Measurements from ENCODE around the gene TOP1. TPM values are rescaled to one million over a fixed set of nuclear protein-coding genes. Genes with fewer than 3 reads are reported as not detected.

The TOP1 gene
- polyA plus RNA-seq, 3 donors = 11.6 to 34.5 (median 24.5) TPM

DNA sequence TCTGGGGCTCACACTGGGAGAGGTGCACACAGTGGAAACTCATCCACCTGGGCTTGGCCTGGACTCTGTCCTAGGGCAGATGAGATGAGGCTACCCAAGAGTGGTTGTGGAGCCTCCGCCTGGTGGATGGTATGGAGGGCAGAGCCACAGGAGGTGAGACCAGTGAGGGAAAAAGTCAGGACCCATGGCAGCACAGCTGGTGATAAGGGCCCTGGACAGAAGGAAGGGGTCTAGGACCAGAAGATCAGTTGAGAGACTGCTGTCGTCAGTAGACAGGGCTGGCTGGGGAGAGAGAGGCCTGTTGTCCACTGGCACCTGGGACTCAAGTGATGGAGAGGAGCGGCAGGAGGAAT, 138.5 kb downstream of the TOP1 start:
- 90 to 95% (median 90%) methylated on average over 3 of the region's 3 CpGs for WGBS, 3 donors
- no peak overlapping the region for H3K27ac ChIP-seq (ENCODE audit: low read depth, low read length)

DNA sequence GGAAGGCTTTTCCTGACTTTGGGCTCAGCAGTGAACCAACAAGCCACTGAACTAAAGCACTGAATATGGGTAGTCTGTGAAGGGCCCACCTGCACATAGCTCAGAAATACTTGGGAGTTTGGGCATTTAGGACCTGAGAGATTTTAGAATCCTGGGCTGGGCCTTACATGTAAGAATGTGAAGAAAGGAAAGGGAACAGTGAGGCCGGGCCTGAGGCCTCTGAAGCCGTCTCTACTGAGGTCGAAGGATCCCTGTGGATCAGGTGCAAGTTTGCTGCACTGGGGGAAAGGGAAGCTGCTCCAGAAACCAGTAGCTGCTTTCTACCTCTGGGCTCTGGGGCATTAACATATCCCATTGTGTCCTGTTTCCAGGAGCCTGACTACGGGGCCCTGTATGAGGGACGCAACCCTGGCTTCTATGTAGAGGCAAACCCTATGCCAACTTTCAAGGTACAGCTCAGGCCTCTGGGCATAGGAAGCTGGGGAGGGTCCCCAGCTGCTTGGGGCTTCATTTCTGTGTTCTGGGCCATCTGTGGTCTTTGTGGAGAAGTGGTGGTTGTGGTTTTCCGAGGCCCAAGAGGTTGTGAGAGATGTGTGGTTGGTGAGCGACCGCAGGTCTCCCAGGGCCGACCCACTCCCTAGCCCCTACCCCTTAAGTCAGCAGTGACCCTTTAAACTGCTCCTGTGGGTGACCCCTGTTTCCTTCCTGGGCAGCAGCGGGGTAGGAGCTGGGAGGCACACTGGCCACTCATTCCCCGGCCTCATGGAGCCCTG, 139.0 kb downstream of the TOP1 start:
- 64 to 85% (median 70%) methylated on average over 11 of the region's 11 CpGs for WGBS, 3 donors
- H3K27ac ChIP-seq (ENCODE audit: low read depth, low read length) = no peak overlapping the region

GRCh38 chr20:41168281-41169161, 139.9 kb downstream of the TOP1 start:
- WGBS, 3 donors = 91 to 95% (median 94%) methylated on average over 10 of the region's 10 CpGs
- no peak overlapping the region for H3K27ac ChIP-seq (ENCODE audit: low read depth, low read length)

GRCh38 chr20:41169162-41169690, 140.6 kb downstream of the TOP1 start:
- WGBS, 3 donors = 92 to 94% (median 92%) methylated on average over 9 of the region's 9 CpGs
- H3K27ac ChIP-seq (ENCODE audit: low read depth, low read length) = no peak overlapping the region

DNA sequence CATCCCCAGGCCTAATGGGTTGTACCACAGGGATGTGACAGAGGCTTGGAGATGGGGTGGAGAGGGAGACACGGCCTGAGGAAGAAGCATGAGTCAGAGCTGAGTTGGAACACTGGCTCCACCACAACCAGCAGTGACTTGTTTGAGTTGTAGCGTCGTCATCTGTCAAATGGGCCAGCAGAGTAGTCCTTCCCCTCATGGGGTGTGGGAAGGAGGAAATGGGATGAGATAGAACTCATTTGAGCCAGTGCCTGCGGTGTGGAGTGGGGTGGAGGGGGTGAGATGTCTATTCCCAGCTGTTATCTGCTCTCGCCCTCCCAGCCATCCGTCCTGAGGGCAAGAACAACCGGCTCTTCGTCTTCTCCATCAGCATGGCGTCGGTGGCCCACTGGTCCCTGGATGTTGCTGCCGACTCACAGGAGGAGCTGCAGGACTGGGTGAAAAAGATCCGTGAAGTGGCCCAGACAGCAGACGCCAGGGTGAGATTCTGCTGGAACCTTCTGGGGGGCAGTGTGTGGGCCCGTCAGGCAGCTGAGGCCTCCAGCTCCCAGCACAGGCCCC, 141.2 kb downstream of the TOP1 start:
- no peak overlapping the region for H3K27ac ChIP-seq (ENCODE audit: low read depth, low read length)
- 85 to 91% (median 89%) methylated on average over 14 of the region's 14 CpGs for WGBS, 3 donors

DNA sequence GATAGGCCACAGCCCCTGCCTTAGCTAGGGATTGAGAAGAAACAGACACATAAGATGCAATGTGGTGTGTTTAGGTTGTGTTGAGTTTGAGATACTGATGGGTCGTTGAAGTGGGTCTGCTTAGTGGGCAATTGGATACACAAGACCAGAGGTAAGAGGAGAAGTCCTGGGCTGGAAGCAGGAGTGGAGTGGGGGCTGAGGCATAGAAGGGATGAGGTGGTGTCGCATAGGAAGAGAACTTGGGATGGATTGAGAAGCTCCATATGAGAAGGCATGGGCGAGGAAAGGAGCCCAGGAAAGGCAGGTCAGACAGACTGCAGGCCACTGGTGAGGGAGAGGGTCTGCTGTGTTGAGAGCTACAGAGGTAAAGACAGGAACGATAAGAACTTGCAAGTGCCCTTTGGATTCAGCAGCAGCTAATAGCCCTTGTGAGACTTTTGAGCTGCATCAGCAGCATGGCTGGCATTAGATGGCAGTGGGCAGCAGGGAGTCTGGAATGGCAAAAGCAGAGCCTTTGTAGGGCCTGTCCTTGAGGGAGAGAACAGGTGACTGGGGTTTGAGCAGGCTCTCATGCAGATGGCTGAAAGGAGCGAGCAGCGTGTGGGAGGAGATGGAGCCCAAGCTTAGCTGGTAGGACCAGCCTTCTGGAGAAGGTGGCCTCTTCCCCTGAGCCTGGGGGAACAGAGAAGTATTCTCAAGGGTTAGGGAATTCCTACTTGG, 141.9 kb downstream of the TOP1 start:
- 91 to 95% (median 93%) methylated on average over 6 of the region's 6 CpGs for WGBS, 3 donors
- H3K27ac ChIP-seq (ENCODE audit: low read depth, low read length) = no peak overlapping the region

- peak overlapping the region; percentile 47 for H3K27ac ChIP-seq (ENCODE audit: low read depth, low read length)
- WGBS, 3 donors = 73 to 76% (median 75%) methylated on average over 3 of the region's 3 CpGs
Observed at GRCh38 chr20:41171736-41172295, 143.2 kb downstream of the TOP1 start.

DNA sequence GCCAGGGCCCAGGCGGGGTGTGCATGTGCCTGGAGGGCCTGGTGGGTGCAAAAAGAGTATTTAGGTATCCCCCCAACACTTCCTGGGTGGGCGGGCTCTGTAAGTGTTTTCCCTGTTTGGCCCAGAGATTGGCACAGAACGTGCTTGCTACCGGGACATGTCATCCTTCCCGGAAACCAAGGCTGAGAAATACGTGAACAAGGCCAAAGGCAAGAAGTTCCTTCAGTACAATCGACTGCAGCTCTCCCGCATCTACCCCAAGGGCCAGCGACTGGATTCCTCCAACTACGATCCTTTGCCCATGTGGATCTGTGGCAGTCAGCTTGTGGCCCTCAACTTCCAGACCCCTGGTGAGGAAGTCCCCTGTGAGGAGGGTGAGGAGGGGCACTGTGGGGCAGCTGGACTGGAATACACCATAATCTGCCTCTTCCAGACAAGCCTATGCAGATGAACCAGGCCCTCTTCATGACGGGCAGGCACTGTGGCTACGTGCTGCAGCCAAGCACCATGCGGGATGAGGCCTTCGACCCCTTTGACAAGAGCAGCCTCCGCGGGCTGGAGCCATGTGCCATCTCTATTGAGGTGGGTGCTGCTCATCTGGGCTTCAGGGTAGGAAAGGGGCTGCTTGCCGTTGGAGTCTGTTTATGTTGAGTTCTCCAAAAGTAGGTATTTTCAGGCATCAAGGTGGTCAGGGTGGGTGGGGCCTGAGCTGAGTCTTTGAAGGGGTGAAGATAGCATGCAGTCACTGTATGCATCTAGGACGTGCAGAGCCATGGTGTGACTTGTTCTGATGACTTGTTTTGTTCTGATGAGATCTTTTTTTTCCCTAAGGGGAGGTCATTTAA, 143.9 kb downstream of the TOP1 start:
- WGBS, 3 donors = 65 to 73% (median 66%) methylated on average over 18 of the region's 18 CpGs
- no peak overlapping the region for H3K27ac ChIP-seq (ENCODE audit: low read depth, low read length)

DNA sequence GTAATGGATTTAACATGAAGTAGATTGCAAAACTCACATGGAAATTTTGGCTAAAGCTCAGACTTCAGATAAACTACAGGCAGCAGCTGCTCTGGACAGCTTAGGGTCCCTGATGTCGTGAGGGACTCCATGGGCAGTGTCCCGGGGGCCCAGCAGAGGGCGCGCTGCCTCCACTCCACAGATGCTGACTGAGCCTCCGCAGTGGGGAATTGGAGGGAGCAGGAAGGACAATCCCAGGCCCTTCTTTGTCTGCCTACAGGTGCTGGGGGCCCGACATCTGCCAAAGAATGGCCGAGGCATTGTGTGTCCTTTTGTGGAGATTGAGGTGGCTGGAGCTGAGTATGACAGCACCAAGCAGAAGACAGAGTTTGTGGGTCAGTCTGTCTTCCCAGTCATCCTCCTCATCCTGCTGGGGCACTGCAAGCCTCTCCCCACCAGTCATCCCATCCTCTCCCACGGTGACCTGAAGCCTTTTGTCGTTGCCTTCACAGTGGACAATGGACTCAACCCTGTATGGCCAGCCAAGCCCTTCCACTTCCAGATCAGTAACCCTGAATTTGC, 144.6 kb downstream of the TOP1 start:
- 10 to 29% (median 20%) methylated on average over 9 of the region's 9 CpGs for WGBS, 3 donors
- H3K27ac ChIP-seq (ENCODE audit: low read depth, low read length) = no peak overlapping the region

- WGBS, 3 donors = 86 to 90% (median 89%) methylated on average over 13 of the region's 13 CpGs
- H3K27ac ChIP-seq (ENCODE audit: low read depth, low read length) = no peak overlapping the region
Observed at GRCh38 chr20:41173791-41174341, 145.2 kb downstream of the TOP1 start.

Other genes with a start within 250 kb of the TOP1 start
- 10 to 100 TPM; 16.1 to 96.7 (median 38.9) TPM for gene PLCG1, start 108.7 kb downstream of the TOP1 start, polyA plus RNA-seq